Measurements from ENCODE around the gene GPRIN3. TPM values are rescaled to one million over a fixed set of nuclear protein-coding genes. Genes with fewer than 3 reads are reported as not detected.

Gene GPRIN3
- total RNA-seq, 1 experiment from 2014 or later = 0.48 TPM

DNA sequence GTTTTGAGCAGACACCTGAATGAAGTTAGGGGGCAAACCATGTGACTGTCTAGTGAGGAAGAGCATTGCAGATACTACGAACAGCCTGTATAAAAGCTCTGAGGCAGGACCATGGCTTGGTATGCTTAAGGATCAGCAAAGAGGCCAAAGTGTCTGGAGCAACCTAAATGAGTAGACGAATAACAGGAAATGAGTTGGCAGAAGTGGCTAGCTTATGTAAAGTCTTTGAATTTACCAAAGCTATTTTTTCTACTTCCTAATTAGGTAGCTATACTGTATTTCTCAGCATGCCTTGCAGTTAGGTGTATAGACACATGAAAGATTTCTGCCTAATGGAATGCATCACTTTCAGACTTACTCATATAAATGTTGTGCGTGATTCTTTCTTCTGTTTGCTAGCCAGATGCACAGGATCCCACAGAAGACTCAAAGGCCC lies 9.3 kb upstream of the GPRIN3 start:
- no peak overlapping the region for H3K4me3 Mint-ChIP-seq
- Histone ChIP-seq H2BK5ac (ENCODE audit: insufficient read length, low read length) (no peak overlapping the region), H2AK5ac (ENCODE audit: insufficient read length, low read length) (no peak overlapping the region), H3K14ac (ENCODE audit: insufficient read depth, low read length) (no peak overlapping the region), H3K27me3 (ENCODE audit: insufficient read depth, low read length) (no peaks in the 10 kb centered on the region), H3K79me1 (ENCODE audit: insufficient read depth, low read depth, low read length, poor library complexity, severe bottlenecking) (no peaks in the 10 kb centered on the region), H3K4me1 (ENCODE audit: insufficient read depth, low read length) (peaks cover 2% of the 10 kb centered on the region; the same call in 1 of the 2 replicates), H3K56ac (ENCODE audit: insufficient read length, low read depth, low read length) (no peak overlapping the region), H3K4ac (ENCODE audit: low read depth, low read length) (no peak overlapping the region), H2BK20ac (ENCODE audit: low read depth, low read length, poor library complexity, severe bottlenecking) (no peak overlapping the region), H3K27ac (ENCODE audit: insufficient read length, low read depth, low read length) (no peak overlapping the region), H3K18ac (ENCODE audit: insufficient read length, low read depth, low read length) (no peak overlapping the region), H3T11ph (ENCODE audit: low read length) (no peak overlapping the region), H4K5ac (ENCODE audit: insufficient read length, low read depth, low read length) (no peak overlapping the region), H3K9me3 (ENCODE audit: control insufficient read depth, low read depth, low read length) (no peaks in the 10 kb centered on the region), H4K8ac (replicated peaks; ENCODE audit: insufficient read length, low read depth, low read length) (no peak overlapping the region), H4K91ac (ENCODE audit: insufficient read length, low read depth, low read length) (no peak overlapping the region), H2BK15ac (ENCODE audit: low read depth, low read length) (no peak overlapping the region), H2BK12ac (ENCODE audit: insufficient read length, low read depth, low read length) (no peak overlapping the region), H3K23me2 (ENCODE audit: insufficient read length, low read depth, low read length, poor library complexity, severe bottlenecking) (no peaks in the 10 kb centered on the region), H3K23ac (ENCODE audit: insufficient read length, low read depth, low read length) (no peak overlapping the region), H2BK120ac (ENCODE audit: low read depth, low read length, poor library complexity, severe bottlenecking) (no peak overlapping the region), H3K79me2 (ENCODE audit: insufficient read depth, low read length) (no peaks in the 10 kb centered on the region), H2AFZ (ENCODE audit: low read length) (no peak overlapping the region), H3K4me2 (ENCODE audit: insufficient read depth, insufficient read length, low read length) (no peak overlapping the region), H3K9ac (ENCODE audit: extremely low read depth, insufficient read length, low read length) (no peak overlapping the region), H4K20me1 (ENCODE audit: control insufficient read depth, insufficient read depth, insufficient read length) (no peaks in the 10 kb centered on the region)
- WGBS (ENCODE audit: extremely low coverage, insufficient read length, low lambda C conversion rate) = no CpG with 5 or more reads among the region's 3 CpGs
- no peaks in the 10 kb centered on the region for H3K36me3 Mint-ChIP-seq (ENCODE audit: insufficient read depth in 1 of 3, low read depth in 3 of 3)
- no peak overlapping the region; a peak in 1 of 7 replicates for H3K27ac Mint-ChIP-seq
- TF ChIP-seq, protein P1, sequence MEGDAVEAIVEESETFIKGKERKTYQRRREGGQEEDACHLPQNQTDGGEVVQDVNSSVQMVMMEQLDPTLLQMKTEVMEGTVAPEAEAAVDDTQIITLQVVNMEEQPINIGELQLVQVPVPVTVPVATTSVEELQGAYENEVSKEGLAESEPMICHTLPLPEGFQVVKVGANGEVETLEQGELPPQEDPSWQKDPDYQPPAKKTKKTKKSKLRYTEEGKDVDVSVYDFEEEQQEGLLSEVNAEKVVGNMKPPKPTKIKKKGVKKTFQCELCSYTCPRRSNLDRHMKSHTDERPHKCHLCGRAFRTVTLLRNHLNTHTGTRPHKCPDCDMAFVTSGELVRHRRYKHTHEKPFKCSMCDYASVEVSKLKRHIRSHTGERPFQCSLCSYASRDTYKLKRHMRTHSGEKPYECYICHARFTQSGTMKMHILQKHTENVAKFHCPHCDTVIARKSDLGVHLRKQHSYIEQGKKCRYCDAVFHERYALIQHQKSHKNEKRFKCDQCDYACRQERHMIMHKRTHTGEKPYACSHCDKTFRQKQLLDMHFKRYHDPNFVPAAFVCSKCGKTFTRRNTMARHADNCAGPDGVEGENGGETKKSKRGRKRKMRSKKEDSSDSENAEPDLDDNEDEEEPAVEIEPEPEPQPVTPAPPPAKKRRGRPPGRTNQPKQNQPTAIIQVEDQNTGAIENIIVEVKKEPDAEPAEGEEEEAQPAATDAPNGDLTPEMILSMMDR (conservative IDR thresholded peaks at IDR 0.05) = no peak
- H3K4me1 Mint-ChIP-seq = no peaks in the 10 kb centered on the region
- no peak for DNase-seq
- H3K9me3 Mint-ChIP-seq = no peaks in the 10 kb centered on the region
- H3K27me3 Mint-ChIP-seq (ENCODE audit: low read depth) = no peaks in the 10 kb centered on the region; the same call in 1 of the 2 replicates

Data from H9 (cell line).